ENCODE data around the gene TMEM236.
"Not testable (repeated sequence)": the region's sequence is repeated elsewhere in the genome, so short reads cannot be mapped to it uniquely, and the experiment has no call there.

The TMEM236 gene, protein sequence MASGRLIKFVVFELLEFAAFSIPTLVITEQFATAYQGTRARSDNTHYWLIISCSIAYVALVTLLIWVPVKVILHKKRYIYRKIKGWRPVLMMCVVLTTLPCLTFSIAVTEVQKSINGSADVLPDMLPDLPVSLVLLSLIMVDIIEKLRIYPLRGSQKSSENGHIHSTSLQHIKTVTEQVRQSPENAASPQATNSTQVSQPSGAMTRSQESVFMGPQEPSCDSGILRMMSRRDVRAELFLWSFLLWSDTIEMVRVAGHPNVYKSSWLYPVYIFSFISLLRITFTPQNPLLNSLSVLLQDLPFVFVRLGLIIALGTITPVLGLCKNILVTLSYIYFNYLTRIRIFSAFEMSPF

DNA sequence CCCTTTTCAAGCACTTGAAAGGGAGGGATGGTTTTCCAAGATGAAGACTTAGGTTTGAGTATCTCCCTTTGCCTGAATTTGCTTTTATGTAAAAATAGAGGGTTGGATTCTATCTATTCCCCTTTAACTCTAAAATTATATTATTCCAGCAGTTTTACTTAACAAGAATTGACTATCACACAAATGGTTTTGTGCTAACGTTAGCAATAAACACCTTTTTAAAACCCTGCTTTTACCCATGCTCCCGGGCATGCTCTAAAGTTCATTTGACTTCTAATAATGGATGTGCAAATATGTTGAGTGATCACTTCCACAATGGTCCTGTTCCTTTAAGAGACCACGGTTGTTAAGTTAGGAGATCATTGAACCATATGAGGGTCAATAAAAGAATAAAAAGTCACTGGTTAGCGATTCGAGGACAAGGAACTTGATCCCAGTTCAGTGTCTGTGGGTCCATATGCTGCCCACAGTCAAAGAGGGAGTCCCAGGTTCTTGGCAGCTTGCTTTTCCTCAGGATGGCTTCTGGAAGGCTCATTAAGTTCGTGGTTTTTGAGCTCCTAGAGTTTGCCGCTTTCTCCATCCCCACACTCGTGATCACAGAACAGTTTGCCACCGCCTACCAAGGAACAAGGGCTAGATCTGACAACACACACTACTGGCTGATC is at the start of gene TMEM236:
TMEM236 (plus strand) TSS at position 421 of the 665 bp plus-strand sequence; CDS start at position 516, 95 bp downstream.
- no peak for DNase-seq

DNA sequence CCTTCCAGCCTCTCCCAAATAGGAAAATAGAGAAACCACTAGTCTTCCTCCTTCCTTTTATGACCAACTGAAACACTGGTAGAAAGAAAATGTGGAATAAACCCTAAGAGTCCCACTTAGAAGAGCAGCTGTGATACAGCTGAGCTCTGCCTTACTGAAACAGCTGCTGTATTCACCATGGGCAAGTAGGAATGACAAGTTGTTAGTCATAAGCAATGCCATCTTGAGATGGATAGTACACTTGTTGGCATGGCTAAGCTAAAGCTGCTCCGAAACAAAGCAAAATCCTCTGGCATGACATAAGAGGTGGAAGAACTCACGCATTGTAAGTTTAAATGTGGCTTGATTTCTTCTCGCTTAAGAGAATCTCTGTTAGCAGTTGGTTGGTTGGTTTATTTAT is 48.3 kb upstream of the TMEM236 start:
- DNase-seq = no peak

DNA sequence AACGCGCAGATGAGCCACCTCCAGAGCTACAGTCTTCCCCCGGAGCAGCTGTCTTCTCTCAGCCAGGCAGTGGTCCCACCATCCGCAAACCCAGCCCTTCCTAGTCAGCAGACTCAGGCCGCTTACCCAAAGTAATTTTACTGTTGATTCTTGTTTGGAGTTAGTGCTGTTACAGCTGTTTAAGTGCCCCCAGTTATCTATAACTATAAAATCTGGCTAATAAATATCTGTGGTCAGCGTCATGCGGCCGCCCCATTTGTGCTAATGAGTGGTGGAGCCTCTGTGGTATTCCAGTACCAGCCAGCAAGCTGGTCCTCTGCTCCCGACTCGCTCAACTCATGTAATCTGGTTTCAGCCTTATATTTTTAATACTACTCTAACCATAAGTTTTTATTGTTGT is 43.2 kb upstream of the TMEM236 start:
- DNase-seq = no peak

- no peak for DNase-seq
Measured at GRCh38 chr10:17709492-17709891, 42.5 kb upstream of the TMEM236 start.

- no peak for DNase-seq
Measured at GRCh38 chr10:17710181-17710580, 41.8 kb upstream of the TMEM236 start.

DNA sequence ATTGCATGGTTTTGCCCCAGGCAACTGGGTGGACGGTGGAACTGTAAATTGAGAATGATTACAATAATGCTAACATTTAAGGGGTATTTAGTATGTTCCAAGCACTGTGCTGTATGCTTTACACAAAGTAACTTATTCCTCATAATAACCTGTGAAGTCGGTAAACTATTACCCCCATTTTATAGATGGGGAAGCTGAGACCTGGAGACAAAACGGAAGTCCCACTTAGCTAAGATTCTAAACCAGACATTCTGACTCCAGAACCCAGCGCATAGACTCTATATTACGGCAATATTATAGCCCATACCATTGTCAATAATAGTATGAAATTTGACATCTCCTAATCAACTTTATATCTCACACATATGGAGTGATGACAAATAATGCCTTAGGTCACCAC is 39.9 kb upstream of the TMEM236 start:
- DNase-seq = no peak

DNA sequence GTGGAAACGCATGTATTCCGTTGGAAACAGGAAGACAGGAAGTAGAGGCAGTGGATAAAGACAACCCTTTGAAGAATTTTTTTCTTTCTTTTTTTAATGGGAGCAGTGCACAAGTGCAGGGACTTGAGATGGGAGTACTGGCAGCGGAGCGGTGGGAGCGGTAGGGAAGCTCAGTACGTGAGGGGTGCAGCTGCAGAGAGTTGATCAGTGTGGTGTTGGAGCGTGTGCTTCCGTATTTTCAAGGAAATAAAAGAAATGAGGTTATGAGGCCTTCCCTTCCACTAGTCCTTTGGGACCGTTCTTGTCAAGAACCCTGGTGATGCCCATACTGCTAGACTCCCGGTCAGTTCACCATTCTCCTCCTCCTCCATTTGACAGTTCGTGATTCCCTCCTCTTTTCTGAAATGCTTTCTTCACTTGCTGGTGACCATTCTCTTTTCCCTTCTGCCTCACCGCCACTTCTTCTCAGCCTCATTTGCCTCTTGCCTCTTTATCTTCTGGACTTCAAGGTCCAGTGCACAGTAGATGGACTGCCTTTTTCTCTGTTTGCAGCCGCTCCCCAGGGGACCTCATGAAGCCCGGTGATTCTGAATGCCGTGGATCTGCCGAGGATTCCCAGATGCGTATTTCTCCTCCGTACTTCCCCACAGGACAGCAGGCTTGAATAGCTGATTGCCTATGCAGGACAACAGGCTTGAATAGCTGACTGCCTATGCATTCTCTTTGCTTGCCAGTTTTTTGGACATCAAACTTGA is 39.1 kb upstream of the TMEM236 start:
- no peak for DNase-seq

DNA sequence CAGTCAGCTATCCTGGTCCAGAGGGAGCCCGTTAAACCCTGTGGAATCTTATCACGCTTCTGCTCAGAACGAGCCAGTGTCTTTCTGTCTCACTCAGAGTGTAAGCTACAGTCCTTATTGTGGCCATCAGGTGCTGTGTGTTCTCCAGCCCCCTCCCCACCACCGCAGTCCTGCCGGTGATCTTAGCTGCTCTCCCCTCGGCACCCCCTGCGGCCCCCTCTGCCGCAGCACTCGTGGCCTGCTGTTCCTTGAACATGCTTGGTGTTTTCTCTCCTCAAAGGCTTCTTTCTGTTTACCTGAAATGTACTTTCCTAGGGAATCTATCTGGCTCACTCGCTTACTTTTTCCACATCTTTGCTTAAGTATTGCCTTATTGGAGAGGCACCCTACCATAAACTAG is 38.2 kb upstream of the TMEM236 start:
- no peak for DNase-seq

- no peak for DNase-seq
Measured at GRCh38 chr10:17716161-17716560, 35.8 kb upstream of the TMEM236 start.

GRCh38 chr10:17722317-17723014 is 29.5 kb upstream of the TMEM236 start:
- DNase-seq = not testable (repeated sequence)

- DNase-seq = no peak
Measured at GRCh38 chr10:17725703-17726102, 26.3 kb upstream of the TMEM236 start.

DNA sequence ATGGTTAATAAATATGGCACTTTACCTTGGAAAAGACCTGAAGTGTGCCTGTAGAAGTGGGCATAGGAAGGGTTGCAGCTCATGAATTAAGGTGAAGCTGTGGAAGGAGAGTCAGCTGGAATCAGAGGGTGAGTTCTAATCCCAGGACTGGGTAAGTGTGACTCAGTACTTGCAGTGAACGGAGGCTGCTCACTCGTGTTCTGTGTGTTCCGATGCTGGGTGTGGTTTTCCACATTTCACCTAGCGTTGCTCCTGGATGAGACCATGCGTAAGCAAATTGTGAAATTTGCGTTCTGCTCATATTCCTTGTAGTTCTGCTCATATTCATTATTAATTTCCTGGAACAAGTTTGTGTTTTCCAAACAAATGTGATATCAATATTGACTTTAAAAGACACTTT is 22.4 kb upstream of the TMEM236 start:
- DNase-seq = no peak

DNA sequence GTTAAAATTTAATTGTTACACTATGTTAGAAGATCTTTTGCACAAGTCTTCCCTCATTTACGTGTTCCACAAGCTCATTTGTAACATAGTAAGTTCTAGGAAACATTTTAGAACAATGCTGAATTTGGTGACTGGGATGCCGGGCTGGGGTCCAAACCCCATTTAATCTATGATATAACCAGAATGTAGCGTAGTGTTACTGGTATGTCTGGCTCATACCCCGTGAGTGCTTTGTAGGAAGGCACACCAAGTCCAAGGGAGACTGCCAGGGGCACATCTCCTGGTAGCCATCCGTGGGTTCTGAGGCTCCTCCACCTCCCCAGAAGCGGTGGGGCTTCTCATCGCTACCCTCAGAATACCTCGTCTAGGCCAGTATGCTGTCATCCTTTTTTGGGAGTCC is 21.3 kb upstream of the TMEM236 start:
- DNase-seq = no peak

DNA sequence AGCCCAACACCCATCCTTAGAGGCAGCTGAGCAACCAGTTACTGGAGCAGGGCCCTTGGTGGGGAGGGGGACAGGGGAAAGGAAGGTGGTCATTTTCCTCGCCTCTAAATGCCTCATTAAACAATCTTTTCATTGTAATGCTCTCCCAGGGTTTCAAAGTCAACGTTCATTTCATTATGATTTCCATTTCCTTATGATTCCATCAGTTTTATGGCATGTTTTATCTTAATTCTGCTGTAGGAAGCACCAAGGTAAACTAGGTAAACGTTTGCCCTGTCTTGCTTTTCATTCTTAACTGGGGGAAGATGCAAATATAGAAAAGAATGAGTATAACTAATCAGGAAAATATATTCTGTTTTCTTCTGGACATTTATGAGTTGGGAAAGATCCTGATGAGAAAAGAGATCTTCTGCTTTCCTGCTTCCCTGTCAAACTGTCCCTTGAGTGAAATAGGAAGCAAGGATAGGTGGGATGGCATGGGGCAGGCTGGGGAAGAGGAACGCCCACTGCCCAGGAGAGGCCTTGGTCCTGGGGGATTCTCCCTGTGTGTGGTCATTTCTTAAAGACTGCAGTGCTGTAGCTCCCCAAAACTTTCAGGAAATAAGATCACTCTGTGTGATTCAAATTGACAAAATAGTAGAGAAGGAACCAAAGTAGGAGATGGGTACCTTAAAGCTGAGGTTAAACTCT is 20.5 kb upstream of the TMEM236 start:
- no peak for DNase-seq

- no peak for DNase-seq
Measured at GRCh38 chr10:17733620-17734019, 18.4 kb upstream of the TMEM236 start.

- no peak for DNase-seq
Measured at GRCh38 chr10:17734432-17735080, 17.4 kb upstream of the TMEM236 start.

- no peak for DNase-seq
Measured at GRCh38 chr10:17735166-17735941, 16.6 kb upstream of the TMEM236 start.

- no peak for DNase-seq
Measured at GRCh38 chr10:17736223-17736622, 15.8 kb upstream of the TMEM236 start.

GRCh38 chr10:17737027-17737965 is 14.7 kb upstream of the TMEM236 start:
- DNase-seq = no peak

DNA sequence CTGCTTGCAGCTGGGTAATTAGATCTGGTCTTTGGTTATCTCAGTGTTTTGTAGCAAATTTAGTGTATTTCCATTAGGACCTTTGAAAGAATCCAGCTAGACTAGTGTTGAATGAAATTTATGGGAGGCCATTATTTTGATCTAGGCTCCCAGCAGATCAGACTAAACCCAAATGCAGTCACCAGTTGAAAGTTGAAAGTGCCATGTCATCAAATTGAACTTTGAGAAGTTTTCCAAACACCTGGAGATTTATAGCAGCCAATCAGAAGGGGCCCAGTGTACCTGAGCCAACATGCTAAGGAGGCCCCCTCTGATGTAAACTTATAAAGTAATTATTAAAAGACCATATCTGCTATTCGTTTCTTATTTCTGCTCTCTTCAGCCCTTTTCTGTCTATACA is 11.3 kb upstream of the TMEM236 start:
- no peak for DNase-seq
